Measurements from ENCODE around the gene MRPS2. TPM values are rescaled to one million over a fixed set of nuclear protein-coding genes. Genes with fewer than 3 reads are reported as not detected.

Gene MRPS2
- total and polyA plus RNA-seq, 2 of the 4 experiments (the other 2 are of a cell fraction) = 53.1 to 104 TPM

- H4K5ac ChIP-seq (ENCODE audit: low read depth, low read length) = no peak overlapping the region
- BruUV-seq (replicated peaks) = no TSS peak
- H3K56ac ChIP-seq (ENCODE audit: extremely low read depth, insufficient read depth, low read length) = no peak overlapping the region
- ChIA-PET POLR2A (ENCODE audit: unreplicated experiment) (no interaction called here), CTCF (no interaction called here)
- dilution Hi-C loops (cut with HindIII; ENCODE audit: low sequenced_read_pairs, unreplicated experiment) (no loop called here), in situ Hi-C loops (cut with MboI; ENCODE audit: low sequenced_read_pairs) (no loop called here), intact Hi-C loops (cut with micrococcal nuclease) (no loop called here)
- no peak overlapping the region for H3K9ac ChIP-seq (ENCODE audit: low read depth, low read length)
- H3K9me3 ChIP-seq (ENCODE audit: control insufficient read depth, insufficient read depth, low read length) = no peaks in the 10 kb centered on the region
- H3K4me1 ChIP-seq (ENCODE audit: control insufficient read depth, insufficient read depth, low read length) = no peaks in the 10 kb centered on the region
- no peak overlapping the region for H2BK20ac ChIP-seq (ENCODE audit: low read depth, low read length)
- no peak overlapping the region for H3K4me3 ChIP-seq (ENCODE audit: insufficient read depth, low read depth, low read length)
- WGBS, 2 experiments (ENCODE audit: extremely low coverage in 2 of 2, insufficient read length in 1 of 2) = 84% methylated on average over 9 of the region's 25 CpGs; no CpG with 5 or more reads in 1 of the 2 experiments
- no peak overlapping the region for H3K14ac ChIP-seq (replicated peaks; ENCODE audit: low read depth, low read length)
- H4K8ac ChIP-seq (ENCODE audit: low read depth in 2 of 2, low read length in 2 of 2) = no peak overlapping the region
- no peaks in the 10 kb centered on the region for H3K79me1 ChIP-seq (ENCODE audit: low read depth in 1 of 2, low read length in 2 of 2)
- no peak overlapping the region for H3K23ac ChIP-seq (ENCODE audit: low read depth, low read length)
- H3K27ac ChIP-seq (ENCODE audit: insufficient read depth, low read length) = no peak overlapping the region
- TF ChIP-seq RCOR1 (IDR thresholded peaks at IDR 0.05; ENCODE audit: insufficient replicate concordance, low read length) (no peak), CEBPB (IDR thresholded peaks at IDR 0.05; ENCODE audit: low read depth, low read length) (no peak), RFX5 (IDR thresholded peaks at IDR 0.05; ENCODE audit: low read depth, low read length) (no peak), NFE2L2 (IDR thresholded peaks at IDR 0.05; ENCODE audit: low read depth, low read length) (no peak), POLR2A (IDR thresholded peaks at IDR 0.05; ENCODE audit: low read depth, low read length) (no peak), FOS (IDR thresholded peaks at IDR 0.05; ENCODE audit: low read depth, low read length) (no peak), ELK1 (IDR thresholded peaks at IDR 0.05; ENCODE audit: borderline replicate concordance, low read depth, low read length) (no peak), MAFK (IDR thresholded peaks at IDR 0.05; ENCODE audit: low read depth, low read length) (no peak), SMC3 (IDR thresholded peaks at IDR 0.05; ENCODE audit: low read depth, low read length) (no peak), BHLHE40 (IDR thresholded peaks at IDR 0.05; ENCODE audit: low read depth, low read length) (no peak), CHD1 (IDR thresholded peaks at IDR 0.05; ENCODE audit: low read depth, low read length) (no peak), MXI1 (IDR thresholded peaks at IDR 0.05; ENCODE audit: borderline replicate concordance, low read depth, low read length) (no peak), RAD21 (IDR thresholded peaks at IDR 0.05; ENCODE audit: low read length) (no peak), MAZ (IDR thresholded peaks at IDR 0.05; ENCODE audit: borderline replicate concordance, low read depth, low read length) (no peak)
- TF ChIP-seq, protein P1, sequence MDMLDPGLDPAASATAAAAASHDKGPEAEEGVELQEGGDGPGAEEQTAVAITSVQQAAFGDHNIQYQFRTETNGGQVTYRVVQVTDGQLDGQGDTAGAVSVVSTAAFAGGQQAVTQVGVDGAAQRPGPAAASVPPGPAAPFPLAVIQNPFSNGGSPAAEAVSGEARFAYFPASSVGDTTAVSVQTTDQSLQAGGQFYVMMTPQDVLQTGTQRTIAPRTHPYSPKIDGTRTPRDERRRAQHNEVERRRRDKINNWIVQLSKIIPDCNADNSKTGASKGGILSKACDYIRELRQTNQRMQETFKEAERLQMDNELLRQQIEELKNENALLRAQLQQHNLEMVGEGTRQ (IDR thresholded peaks at IDR 0.05; ENCODE audit: low read depth, low read length) = no peak
- TF ChIP-seq, protein P2, sequence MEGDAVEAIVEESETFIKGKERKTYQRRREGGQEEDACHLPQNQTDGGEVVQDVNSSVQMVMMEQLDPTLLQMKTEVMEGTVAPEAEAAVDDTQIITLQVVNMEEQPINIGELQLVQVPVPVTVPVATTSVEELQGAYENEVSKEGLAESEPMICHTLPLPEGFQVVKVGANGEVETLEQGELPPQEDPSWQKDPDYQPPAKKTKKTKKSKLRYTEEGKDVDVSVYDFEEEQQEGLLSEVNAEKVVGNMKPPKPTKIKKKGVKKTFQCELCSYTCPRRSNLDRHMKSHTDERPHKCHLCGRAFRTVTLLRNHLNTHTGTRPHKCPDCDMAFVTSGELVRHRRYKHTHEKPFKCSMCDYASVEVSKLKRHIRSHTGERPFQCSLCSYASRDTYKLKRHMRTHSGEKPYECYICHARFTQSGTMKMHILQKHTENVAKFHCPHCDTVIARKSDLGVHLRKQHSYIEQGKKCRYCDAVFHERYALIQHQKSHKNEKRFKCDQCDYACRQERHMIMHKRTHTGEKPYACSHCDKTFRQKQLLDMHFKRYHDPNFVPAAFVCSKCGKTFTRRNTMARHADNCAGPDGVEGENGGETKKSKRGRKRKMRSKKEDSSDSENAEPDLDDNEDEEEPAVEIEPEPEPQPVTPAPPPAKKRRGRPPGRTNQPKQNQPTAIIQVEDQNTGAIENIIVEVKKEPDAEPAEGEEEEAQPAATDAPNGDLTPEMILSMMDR (conservative IDR thresholded peaks at IDR 0.05; ENCODE audit: low read depth, low read length) = no peak
- no peak overlapping the region for H3K4ac ChIP-seq (ENCODE audit: low read depth, low read length)
- no peaks in the 10 kb centered on the region for H3K9me1 ChIP-seq (ENCODE audit: insufficient read depth, low read length)
- H3K18ac ChIP-seq (ENCODE audit: low read depth, low read length) = no peak overlapping the region
- no peak overlapping the region for H4K91ac ChIP-seq (ENCODE audit: insufficient read depth, low read depth, low read length)
- DNase-seq (no peak), ATAC-seq (ENCODE audit: low read depth) (no peak)
- H2AK5ac ChIP-seq (ENCODE audit: low read depth, low read length) = no peak overlapping the region
- H2BK120ac ChIP-seq (ENCODE audit: low read depth, low read length) = no peak overlapping the region
- no peaks in the 10 kb centered on the region for H3K36me3 ChIP-seq (ENCODE audit: control insufficient read depth, insufficient read depth, low read length)
- peaks cover 3% of the 10 kb centered on the region; the same call in 1 of the 2 replicates for H3K27me3 ChIP-seq (ENCODE audit: control insufficient read depth, insufficient read depth, low read length)
- no peak overlapping the region for H2BK15ac ChIP-seq (ENCODE audit: low read depth, low read length)
- no peak overlapping the region for H3K4me2 ChIP-seq (ENCODE audit: low read depth, low read length)
- H2AK9ac ChIP-seq (replicated peaks; ENCODE audit: low read depth, low read length, poor library complexity) = no peak overlapping the region
- no peak overlapping the region for H2BK5ac ChIP-seq (ENCODE audit: low read depth, low read length, poor library complexity, severe bottlenecking)
- no peak overlapping the region for H2AFZ ChIP-seq (replicated peaks; ENCODE audit: low read length, poor library complexity)
- H4K20me1 ChIP-seq (ENCODE audit: insufficient read depth, low read length) = no peaks in the 10 kb centered on the region
Observed at GRCh38 chr9:135516132-135516860, 15.8 kb downstream of the MRPS2 start.
